ENCODE results near the gene STBD1.
"Not testable (repeated sequence)": the region's sequence is repeated elsewhere in the genome, so short reads cannot be mapped to it uniquely, and the experiment has no call there.

STBD1 gene
- 0.28 to 0.48 reads per million in 2 donors for total RNA-seq

DNA sequence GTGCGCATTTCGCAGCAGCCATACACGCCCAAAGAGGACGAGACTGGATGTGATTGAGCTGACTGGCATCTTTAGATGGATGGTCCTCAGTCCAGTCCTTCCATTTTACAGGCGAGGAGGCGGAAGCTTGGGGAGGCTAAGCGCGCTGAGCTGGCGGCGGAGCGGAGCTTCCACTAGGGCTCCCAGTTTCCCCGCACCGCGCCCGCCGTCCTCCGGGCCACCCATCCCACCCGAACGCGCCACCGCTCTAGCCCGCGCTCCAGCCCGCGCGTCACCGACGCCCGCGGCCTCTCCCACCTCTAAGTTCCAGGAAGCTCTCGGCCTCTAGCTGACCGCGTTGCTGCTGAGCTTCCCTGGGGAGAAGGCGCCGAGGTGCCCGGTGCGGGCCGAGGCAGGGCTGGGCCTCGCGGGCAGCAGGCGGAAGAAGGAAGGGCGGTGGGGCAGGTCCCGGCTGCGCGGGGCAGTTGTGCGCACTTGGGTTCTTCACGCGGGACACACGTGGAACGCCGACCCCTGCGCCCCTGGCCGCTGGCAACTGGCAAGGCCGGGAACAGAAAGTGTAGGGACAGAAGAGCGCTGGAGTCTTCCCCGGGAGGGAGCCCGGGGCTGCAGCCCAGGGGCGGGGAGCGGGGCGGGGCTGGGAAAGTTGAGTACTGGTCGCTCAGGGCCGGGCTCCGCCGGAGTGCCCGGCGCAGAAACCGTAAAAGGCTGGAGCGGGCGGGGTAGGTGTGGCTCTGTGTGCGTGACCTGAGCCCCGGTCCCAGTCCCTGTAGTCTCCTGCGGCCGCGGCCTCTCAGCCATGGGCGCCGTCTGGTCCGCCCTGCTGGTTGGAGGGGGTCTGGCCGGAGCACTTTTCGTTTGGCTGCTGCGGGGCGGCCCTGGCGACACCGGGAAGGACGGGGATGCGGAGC, at the start of gene STBD1:
STBD1 (plus strand) TSS at position 763 of the 911 bp plus-strand sequence; CDS start at position 800, 37 bp downstream.
- peak; percentile 22 for DNase-seq

DNA sequence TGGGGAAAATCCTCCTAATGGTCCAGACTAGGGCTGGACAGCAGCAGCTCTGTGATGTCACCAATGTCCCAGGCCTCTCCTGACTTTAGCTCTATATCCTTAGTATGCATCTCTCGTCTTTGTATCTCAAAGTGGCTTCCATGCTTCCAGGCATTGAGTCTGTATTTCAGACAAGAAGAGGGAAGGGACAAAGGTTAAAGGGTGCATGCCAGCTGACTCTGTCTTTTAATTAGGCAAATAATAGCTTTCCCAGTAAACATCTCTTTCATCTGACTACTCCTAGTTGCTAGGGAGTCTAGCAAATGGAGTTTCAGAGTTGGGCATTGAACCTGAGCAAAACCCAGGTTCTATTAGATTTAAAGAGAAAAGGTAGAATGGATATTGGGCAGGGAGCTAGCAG, 49.6 kb upstream of the STBD1 start:
- DNase-seq: no peak

DNA sequence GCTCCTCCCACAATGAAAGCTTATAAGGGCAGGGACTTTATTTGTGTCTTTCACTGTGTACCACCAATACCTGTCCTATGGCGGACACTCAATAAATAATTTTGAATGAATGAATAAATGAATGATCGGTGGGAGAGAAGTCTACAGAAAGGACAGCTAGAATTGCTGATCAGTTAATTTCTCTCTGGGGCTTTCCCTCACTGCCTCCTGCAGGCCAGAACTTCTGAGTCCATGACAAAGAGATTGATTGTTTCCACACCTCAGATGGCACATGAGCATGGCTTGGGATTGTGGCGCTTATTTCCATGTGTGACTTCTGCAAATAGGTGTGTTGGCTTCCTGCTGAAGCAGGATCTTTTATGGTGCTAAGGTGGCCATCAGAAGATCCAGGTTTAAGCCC, 48.7 kb upstream of the STBD1 start:
- no peak for DNase-seq

DNA sequence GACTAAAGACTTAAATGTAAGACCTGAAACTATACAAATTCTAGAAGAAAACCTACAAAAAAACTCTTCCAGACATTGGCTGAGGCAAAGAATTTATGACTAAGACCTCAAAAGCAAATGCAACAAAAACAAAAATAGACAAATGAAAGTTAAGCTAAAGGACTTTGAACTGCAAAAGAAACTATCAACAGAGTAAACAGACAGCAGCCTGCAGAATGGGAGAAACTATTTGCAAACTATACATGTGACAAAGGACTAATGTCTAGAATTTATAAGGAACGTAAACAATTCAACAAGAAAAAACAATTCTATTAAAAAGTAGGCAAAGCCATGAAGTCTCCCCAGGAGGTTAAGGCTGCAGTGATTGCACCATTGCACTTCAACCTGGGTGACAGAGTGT, 46.0 kb upstream of the STBD1 start:
- no peak for DNase-seq

DNA sequence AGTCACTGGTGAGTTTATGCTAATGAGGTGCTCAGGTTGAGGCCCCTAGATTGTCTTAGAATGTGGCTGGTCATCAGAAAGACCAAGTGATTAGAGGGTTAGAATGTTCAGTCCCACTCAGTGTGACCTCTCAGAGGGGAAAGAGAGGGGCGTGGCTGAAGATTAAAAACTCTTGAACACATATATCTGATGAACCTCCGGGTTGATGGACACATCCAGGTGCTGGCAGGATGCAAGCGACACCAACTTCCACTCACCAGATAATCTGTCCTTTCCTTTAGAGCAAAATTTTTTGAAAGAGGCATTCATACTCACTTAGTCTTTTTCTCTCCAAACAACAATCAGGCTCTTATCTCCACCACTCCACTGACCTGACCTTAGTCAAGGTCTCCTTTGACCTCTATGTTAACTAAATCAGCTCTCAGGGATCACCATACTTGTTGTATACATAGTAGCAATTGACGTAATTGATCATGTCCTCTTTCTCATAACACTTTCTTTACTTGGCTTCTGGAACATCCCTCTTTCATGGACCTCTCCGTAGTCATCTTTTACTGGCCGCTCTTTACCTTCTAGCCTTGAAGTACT, 40.8 kb upstream of the STBD1 start:
- no peak for DNase-seq

DNA sequence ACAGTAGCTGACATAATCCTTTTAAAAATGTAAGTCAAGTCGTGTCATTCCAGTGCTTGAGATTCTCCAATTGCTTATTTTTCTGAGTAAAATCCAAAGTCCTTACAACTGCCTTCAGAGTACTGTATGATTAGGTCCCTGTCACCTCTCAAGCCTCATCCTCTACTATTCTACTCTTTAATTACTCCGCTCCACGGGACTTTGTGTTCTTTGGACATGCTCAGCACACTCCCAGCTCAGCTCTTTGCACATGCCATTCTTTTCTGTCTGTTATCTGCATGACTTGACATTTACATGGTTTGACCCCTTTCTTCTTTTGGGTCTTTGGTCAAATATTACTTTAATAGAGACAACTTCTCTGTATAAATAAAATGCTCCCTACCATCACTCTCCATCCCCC, 39.9 kb upstream of the STBD1 start:
- no peak for DNase-seq

DNA sequence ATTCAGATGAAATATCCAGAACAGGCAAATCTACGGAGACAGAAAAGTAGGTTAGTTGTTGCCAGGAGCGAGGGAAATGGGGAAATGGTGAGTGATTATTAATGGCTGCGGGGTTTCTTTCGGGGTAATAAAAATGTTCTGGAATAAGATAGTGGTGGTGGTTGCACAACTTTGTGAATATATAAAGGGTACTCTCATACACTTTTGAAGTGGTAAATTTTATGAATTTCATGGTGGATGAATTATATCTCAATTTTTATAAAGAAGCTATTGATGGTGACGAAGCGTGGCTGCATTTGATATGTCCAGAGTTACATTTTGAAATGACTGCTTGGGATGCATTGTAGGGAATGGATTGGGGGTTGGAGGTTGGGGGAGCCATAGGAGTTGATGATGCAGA, 38.7 kb upstream of the STBD1 start:
- DNase-seq: no peak

DNA sequence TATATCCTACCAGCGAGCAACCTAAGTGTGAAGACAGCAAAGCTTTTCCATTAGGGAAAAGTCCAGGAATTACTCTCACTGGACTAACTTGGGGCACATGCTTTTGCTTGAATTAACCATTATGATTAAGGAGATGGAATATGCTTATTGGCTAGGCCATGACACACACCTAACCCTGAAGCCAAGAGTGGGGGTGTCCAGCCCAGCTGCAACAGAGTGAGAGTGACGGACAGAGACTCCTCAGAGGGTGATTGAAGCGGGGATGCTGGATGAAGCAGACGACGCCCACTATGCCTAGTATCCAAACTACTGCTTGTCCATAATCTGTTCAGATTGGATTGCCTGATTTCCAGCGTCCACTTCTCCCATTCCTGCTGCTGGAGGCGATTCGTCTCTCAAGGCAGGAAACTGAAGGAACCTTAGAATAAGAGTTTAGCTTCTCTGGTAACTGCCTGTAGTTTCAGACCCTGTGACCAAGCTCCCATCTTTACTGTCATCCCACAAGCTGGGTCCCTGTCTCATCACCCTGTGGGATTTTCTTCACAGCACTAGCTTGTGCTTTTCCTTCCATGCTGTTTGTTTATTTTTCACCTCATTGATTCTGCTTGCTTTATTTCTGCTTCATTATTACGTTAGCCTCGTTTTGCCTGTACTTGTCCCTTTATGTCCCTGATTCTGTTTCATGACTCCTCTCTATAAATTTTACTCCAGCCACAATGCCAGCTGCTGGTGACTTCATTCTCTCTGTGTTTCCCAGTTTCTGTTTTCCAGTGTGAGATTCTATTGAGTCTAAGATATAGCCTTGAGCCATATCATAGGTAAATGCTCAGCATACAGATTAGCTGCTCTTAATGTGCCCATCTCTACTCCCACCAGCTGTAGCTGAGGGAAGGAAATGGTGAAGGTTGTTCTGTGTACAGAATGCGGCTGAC, 36.0 kb upstream of the STBD1 start:
- DNase-seq: no peak

DNA sequence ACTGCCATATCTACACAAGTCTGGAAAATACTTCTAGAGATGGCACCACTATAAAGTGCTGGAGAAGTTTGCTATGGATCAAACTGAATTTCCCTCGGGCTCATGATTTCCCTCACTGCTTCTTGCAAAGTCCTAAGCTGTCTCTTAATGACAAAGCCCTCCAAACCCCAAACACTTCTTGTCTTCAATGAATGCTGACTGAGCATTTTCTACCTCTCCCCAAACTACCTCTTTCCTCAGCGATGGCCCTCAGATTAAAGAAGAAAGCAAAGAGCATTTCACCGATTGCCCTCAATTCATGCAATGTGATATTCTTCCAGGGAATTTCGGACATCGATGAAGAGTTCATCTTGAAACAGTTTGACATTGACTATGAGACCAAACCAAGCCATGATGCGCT, 35.3 kb upstream of the STBD1 start:
- DNase-seq: no peak

DNA sequence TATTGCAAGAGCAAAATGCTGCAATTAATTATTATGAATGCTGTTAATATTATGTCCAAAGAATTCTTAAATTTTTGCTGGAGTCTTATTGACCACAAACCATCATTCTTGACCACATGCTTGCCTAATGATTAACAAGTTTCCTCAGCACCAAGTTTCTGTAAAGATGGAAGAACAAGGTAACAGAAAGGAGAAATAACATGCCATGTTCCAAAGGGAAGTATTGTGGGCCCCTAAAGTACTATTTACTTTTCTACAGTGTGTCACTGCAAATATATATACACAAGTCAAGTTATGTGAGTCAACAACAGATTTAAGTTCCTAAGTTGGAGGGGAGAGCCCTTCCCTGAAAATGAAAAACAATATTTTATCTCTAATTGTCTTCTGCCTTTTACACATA, 34.5 kb upstream of the STBD1 start:
- DNase-seq: no peak

DNA sequence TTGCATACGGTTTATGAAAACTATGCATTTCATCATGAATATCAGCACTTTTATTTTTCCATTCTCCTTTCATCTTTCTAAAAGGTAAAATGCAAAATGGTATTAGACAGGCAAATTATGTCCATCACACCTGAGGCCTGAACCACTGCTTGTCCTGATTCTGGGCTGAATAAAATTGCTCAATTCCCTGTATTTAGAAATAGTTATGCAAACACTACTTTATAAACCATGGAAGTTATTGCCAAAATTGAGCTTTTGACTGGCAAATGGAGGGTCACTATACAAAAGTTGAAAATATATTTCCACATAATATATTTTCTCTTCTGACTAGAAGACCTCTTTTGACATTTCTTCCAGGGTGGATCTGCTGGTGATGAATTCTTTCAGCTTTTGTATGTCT, 34.0 kb upstream of the STBD1 start:
- no peak for DNase-seq

DNA sequence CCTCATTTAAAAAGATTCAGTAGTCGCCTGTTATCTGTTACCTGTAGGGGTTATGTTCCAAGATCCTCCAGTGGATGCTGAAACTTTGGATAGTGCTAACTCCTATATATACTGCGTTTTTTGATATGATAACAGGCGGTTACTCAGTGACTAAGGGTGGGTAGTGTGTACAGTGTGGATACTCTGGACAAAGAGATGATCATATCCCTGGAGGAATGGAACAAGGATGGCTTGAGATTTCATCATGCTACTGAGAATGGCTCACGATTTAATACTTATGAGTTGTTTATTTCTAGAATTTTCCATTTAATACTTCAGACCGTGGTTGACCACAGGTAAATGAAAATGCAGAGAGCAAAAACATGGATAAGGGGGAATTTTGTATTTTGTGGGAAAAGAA, 33.5 kb upstream of the STBD1 start:
- DNase-seq: no peak

DNA sequence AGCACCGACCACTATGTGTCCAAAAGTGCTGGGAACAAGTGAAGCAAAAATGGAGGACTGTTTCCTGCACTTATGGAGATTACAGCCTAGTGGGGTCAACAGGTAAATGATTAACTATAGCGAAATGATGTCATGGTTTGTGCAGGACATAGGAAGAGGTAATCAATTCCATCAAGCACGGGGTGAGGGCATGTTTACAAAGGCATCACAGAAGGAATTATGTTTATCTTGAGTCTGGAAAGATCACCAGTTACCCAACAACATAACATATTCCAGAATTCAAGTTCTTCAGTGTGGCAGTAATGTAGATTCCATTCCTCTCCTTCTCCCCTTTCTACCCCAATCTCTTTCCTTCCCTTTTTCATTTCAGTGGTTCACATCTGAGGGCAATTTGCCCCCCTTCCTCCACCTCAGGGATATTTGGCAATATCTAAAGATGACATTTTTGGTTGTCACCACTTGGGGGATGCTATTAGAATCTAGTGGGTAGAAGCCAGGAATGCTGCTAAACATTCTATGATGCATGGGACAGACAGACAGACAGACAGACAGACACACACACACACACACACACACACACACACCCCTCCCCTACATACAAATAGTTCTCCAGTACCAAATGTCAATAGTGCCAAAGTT, 30.9 kb upstream of the STBD1 start:
- DNase-seq: no peak

DNA sequence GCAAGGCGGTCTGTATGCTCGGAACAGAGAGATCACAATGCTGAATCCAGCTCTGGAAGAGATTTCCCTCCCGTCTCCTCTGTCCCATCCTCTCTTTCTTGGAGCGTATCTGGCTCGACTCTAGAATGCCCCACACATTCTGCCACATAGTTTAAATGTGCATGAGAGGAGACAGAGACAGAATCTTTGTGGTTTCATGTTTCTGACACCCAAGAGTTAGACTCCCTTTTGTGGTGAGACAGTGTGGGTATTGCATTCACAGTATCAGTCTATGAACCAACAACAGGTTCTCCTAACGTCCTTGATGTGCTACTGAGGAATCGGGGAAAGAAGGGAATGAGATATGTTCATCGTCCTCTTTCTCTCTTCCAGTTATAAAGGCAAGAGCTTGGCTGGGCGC, 29.7 kb upstream of the STBD1 start:
- DNase-seq: no peak

DNA sequence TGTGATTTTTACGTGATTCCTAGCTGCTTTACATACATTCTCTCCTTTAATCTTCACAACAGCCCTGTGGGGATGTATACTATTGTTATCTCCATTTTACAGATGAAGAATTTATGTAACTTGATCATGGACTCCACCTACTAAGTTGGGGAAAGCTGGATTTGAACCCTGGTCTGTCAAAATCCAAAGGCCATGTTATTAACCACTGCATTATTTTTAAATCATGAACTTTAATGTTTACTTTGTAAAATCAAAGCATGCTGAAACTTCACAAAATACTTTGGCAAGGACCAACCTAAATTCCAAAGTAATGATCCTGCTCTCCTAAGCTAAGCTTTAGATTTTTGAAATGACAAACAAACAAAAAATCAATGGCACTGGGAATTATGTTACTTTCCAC, 28.9 kb upstream of the STBD1 start:
- DNase-seq: no peak

DNA sequence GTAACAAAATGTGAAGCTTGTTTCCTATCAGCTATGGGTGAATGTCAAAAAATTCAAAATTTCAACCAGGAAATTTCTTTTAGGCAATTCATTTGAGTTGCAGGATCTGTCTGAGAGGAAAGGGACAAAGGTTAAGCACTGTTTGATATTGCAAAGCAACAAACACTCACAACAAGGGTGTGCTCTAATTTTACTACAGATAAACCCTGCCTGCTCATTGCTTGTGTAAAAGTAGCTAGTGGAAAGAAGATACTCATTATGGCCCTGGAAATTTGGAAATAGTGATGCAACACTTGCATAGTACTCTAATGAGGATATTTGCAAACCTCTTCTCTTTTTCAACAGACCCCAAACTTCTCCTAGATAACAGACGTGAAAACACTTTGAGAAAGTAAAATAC, 27.9 kb upstream of the STBD1 start:
- no peak for DNase-seq

DNA sequence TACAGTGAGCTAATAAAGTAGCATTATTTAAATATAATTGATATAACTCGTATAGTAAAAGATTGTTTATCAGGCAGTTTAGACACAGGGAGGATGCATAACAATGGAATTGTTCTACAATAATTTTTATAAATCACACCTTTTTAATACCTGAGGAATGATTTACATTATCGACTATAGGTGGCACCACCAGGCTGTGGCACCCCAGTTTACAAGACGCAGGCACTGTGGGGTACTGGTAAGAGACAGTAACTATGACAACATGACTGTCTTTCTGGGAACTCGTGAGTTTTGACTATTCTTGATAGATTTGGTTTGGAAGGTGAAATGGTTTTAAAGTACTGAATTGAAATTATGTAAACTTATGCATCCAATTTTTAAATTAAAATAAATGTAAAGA, 27.1 kb upstream of the STBD1 start:
- DNase-seq: peak; percentile 18

DNA sequence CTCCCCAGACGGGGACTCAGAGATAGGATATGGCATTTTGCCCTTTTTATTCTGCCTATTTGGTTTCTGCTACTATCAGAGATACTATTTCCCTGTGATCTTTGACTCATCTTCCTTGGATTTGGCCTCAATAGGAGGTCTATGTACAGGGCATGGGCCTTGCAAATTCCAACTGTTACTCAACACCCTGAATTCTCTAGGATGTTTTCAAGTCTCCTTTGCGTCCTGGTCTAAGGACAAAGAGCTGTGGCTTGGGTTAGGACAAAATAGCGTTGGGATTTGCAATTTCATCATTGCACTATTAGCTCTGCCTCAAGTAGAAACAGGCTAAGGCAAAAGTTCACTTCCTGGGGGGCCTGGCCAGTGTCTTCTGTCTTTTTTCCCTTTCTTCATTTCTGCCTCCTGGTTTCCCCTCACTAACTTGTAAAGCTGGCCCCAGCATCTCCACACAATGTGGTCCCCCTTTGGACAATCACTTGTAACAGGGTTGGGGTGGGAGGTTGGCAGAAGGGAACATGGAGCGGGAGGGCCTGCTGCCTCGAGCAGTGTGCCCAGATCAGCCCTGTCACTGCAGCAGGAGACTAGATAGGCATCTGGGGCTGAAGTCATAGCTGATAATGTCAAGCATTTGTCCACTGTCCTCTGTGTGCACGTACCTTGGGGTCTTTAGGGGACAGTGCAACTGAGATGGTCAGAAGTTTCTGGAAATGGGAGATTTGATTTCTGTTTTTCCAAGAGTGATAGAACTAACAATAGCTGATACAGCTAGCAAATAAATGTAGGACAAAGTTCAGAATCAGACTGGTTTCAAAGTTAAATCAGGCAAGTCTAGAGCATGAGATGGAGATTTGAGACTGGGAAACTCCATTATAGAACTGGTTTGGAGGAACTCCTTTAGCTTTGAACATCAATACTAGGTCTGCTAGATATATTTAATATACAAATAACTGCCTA, 25.8 kb upstream of the STBD1 start:
- DNase-seq: no peak

DNA sequence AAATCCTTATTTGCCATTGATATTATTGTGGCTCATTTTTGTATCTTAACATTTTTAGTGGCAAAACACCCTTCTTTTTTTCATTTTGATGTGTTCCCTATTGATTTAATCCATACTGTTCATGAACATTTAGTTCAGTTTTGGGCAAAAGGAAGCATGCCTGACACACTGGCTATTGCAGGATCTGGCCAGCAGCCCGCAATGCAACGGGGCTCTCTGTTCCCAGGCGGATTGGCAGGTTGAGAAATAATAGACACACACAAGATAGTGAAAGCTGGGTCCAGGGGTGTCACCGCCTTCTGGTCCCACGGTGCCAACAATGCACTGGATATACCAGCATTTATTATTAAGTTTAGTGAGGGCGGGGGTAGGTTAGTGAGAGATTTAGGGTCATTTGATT, 24.9 kb upstream of the STBD1 start:
- not testable (repeated sequence) for DNase-seq

DNA sequence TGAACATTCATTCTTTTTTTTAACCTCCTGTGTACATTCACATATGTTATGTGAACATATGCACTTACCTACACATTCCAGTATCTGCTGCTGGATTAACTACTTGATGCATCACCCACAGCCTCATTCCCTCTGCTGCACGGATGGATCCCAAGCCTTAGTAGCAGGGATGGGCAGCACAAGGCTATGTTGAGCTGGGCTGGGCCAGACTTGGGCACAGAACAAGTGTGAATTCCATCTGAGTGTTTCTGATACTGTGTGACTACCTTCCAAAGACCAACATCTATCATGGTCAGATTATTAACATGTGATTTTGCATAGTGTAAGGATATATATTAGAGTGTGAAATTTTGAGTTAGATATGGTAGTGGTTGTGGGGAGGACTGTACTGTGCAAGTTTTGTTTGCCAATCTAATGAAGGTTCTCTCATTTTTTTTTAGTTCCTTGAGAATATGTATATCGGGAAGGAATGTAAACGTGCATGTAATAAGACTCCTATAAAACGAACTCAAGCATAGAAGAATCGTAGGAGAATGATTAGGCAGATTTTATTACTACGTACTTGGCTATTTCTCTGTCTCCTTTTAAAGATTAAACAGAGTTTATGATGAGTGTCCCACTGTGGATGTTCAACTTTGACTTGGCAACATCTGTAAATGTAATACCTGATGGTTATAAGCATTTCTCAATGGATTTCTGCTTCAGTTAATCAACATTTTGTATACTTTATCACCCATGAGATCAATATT, 23.4 kb upstream of the STBD1 start:
- DNase-seq: no peak

DNA sequence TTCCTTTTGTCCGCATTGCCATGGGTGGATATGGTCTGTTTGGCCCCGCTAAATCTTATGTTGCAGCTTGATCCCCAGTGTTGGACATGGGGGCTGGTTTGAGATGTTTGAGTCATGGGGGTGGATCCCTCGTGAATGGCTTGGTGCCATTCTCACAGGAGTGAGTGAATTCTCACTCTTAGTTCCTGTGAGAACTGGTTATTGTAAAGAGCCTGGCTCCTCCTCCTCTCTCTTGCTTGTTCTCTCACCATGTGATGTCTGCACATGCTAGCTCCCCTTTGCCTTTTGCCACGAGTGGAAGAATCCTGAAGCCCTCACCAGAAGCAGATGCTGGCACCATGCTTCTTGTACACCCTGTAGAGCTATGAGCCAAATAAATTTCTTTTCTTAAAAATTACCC, 22.6 kb upstream of the STBD1 start:
- DNase-seq: no peak
